22Rv1 (cell line): Measurements from ENCODE around the gene GET3.

Experiments used
- CTCF ChIP-seq: fragments of 450-650 bp; IDR thresholded peaks from 2 replicates; pipeline ENCODE4 v1.5.1; 2017; ENCODE audit warnings: mild to moderate bottlenecking
- ZFX ChIP-seq: fragments of 450-650 bp; IDR thresholded peaks from 2 replicates; pipeline ENCODE4 v1.6.1; 2017; ENCODE audit warnings: antibody characterized with exemption, borderline replicate concordance

DNA sequence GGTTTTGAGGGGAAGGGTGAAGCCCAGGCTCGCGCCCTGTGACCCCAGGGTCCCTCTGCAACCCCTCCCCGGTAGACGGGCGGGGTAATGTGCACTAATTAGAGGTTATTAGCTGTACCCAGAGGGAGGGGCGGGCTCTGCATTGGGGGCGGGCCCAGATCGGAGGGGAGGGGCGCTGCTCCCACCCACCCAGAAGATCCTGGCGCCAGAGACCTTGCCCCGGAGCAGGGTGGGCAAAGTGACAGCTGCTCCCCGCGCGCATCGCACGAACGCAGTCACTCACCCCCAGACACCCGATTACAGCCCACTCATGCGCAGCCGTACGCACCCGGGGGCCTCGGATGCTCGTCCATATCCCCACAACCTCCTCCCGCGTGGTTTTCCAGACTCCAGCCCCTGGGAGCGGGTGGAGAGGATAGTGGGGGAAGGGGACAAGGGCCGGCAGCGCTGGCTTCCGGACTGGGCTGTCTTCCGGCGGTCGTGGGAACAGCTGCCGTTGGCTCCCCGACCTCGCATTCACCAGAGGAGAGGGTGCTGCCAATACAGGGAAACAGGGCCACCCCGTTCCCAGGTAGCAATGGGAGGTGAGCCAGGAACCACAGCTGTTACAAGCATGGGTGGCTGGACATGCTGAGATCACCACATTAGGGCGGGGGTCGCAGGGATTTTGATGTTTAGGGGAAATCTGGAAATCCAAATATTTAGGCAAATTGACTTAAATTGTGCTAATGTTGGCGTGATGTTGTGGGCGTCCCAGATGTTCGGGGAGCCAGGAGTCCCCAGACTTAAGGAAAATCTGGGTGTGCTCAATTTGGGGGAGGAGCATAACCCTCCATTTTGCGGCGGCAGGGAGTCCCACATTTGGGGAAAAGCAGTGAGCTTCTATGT is 41.0 kb downstream of the GET3 start:
- TF ChIP-seq CTCF = no peak
- TF ChIP-seq ZFX = no peak
